ENCODE data around the gene RFTN2.

The RFTN2 gene

DNA sequence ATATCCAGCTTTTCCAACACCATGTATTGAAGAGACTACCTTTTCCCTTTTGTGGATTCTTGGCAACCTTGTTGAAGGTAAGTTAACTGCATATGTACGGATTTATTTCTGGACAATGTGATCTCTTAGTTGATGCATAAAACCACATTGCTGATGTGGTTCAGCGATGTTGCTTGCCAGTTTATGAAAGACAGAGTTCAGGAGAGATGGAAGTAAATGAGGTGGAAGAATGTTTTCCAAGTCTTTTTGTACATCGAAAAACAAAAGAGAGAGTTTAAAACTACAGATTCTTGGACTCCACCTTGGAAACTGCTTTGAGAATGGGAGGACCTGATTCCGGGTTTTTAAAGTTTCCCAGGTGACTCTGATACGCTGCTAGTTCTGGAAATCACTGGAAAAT is 115.7 kb downstream of the RFTN2 start:
- no peak overlapping the region for H2AFZ ChIP-seq (ENCODE audit: low read length)
- no peaks in the 10 kb centered on the region for H4K20me1 ChIP-seq (ENCODE audit: insufficient read depth, low read length)
- TF ChIP-seq CTCF (IDR thresholded peaks at IDR 0.05; ENCODE audit: low read length): no peak
- no peak for TF ChIP-seq EZH2 (IDR thresholded peaks at IDR 0.05; ENCODE audit: borderline replicate concordance, low read length)
- peaks cover 17% of the 10 kb centered on the region for H3K36me3 ChIP-seq (ENCODE audit: insufficient read depth, low read length)
- H3K4me1 ChIP-seq (ENCODE audit: insufficient read depth, low read length, severe bottlenecking): no peaks in the 10 kb centered on the region
- no peaks in the 10 kb centered on the region for H3K9me3 ChIP-seq (ENCODE audit: low read length)
- H3K4me2 ChIP-seq (ENCODE audit: low read length): no peak overlapping the region
- H3K27me3 ChIP-seq (ENCODE audit: insufficient read depth, low read length): no peaks in the 10 kb centered on the region
- no peak overlapping the region for H3K27ac ChIP-seq (ENCODE audit: low read depth, low read length, poor library complexity, severe bottlenecking)
- no peaks in the 10 kb centered on the region for H3F3A ChIP-seq (ENCODE audit: insufficient read depth, low read length)
- H3K9me2 ChIP-seq (ENCODE audit: low read depth, low read length): no peaks in the 10 kb centered on the region
- no peak overlapping the region for H3K9ac ChIP-seq (ENCODE audit: low read length)
- no peak overlapping the region for H3K4me3 ChIP-seq (ENCODE audit: low read depth, low read length, poor library complexity, severe bottlenecking)
- H3K79me2 ChIP-seq (ENCODE audit: insufficient read depth, low read length): no peaks in the 10 kb centered on the region

- Histone ChIP-seq H4K20me1 (ENCODE audit: insufficient read depth, low read length) (no peaks in the 10 kb centered on the region), H3K9me2 (ENCODE audit: low read depth, low read length) (no peaks in the 10 kb centered on the region), H3K27me3 (ENCODE audit: insufficient read depth, low read length) (no peaks in the 10 kb centered on the region), H2AFZ (ENCODE audit: low read length) (no peak overlapping the region), H3F3A (ENCODE audit: insufficient read depth, low read length) (no peaks in the 10 kb centered on the region), H3K79me2 (ENCODE audit: insufficient read depth, low read length) (no peaks in the 10 kb centered on the region), H3K27ac (ENCODE audit: low read depth, low read length, poor library complexity, severe bottlenecking) (no peak overlapping the region), H3K9me3 (ENCODE audit: low read length) (no peaks in the 10 kb centered on the region), H3K4me3 (ENCODE audit: low read depth, low read length, poor library complexity, severe bottlenecking) (no peak overlapping the region), H3K4me2 (ENCODE audit: low read length) (no peak overlapping the region), H3K4me1 (ENCODE audit: insufficient read depth, low read length, severe bottlenecking) (no peaks in the 10 kb centered on the region), H3K9ac (ENCODE audit: low read length) (no peak overlapping the region), H3K36me3 (ENCODE audit: insufficient read depth, low read length) (peaks cover 30% of the 10 kb centered on the region)
- TF ChIP-seq CTCF (IDR thresholded peaks at IDR 0.05; ENCODE audit: low read length): no peak
- TF ChIP-seq EZH2 (IDR thresholded peaks at IDR 0.05; ENCODE audit: borderline replicate concordance, low read length): no peak
Observed at GRCh38 chr2:197558393-197558792, 117.0 kb downstream of the RFTN2 start.

DNA sequence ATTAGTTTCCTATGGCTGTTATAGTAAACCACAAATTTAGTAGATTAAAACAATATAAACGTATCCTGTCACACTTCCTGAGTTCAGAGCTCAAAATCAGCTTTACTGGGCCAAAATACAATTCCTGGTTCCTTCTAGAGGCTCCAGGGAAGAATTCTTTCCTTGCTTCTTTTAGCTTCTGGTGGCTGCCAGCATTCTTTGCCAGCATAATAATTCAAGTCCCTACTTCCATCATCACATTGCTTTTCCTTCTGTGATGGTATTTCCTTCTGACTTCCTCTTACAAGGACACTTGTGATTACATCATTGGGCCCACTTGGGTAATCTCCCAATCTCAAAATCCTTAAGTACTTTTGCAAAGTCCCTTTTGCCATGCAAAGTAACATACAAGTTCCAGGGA is 118.9 kb downstream of the RFTN2 start:
- H3K9me3 ChIP-seq (ENCODE audit: low read length): no peaks in the 10 kb centered on the region
- no peak overlapping the region for H2AFZ ChIP-seq (ENCODE audit: low read length)
- H3K4me3 ChIP-seq (ENCODE audit: low read depth, low read length, poor library complexity, severe bottlenecking): no peak overlapping the region
- H3K79me2 ChIP-seq (ENCODE audit: insufficient read depth, low read length): no peaks in the 10 kb centered on the region
- no peak overlapping the region for H3K4me2 ChIP-seq (ENCODE audit: low read length)
- peaks cover 48% of the 10 kb centered on the region for H3K36me3 ChIP-seq (ENCODE audit: insufficient read depth, low read length)
- no peak overlapping the region for H3K27ac ChIP-seq (ENCODE audit: low read depth, low read length, poor library complexity, severe bottlenecking)
- H3K9ac ChIP-seq (ENCODE audit: low read length): no peak overlapping the region
- H3F3A ChIP-seq (ENCODE audit: insufficient read depth, low read length): no peaks in the 10 kb centered on the region
- H3K27me3 ChIP-seq (ENCODE audit: insufficient read depth, low read length): no peaks in the 10 kb centered on the region
- no peaks in the 10 kb centered on the region for H3K9me2 ChIP-seq (ENCODE audit: low read depth, low read length)
- no peak for TF ChIP-seq EZH2 (IDR thresholded peaks at IDR 0.05; ENCODE audit: borderline replicate concordance, low read length)
- no peak for TF ChIP-seq CTCF (IDR thresholded peaks at IDR 0.05; ENCODE audit: low read length)
- H3K4me1 ChIP-seq (ENCODE audit: insufficient read depth, low read length, severe bottlenecking): no peaks in the 10 kb centered on the region
- H4K20me1 ChIP-seq (ENCODE audit: insufficient read depth, low read length): no peaks in the 10 kb centered on the region
